Fibroblast of villous mesenchyme (primary cell): ENCODE measurements around the gene STAT5B. TPM values are rescaled to one million over a fixed set of nuclear protein-coding genes. Genes with fewer than 3 reads are reported as not detected.
"Not testable (repeated sequence)": the region's sequence is repeated elsewhere in the genome, so short reads cannot be mapped to it uniquely, and the experiment has no call there.

Experiments
- DNase-seq: peaks from one replicate; pipeline ENCODE4 v3.0.0-alpha.2; 2010; ENCODE audit warnings: low read depth
- H3K4me3 ChIP-seq: 2 replicates; pipeline ENCODE4 v1.5.1; 2011; ENCODE audit warnings: low read depth, mild to moderate bottlenecking, low read length
- total RNA-seq: library from RNA; depleted of rRNA; stranded (reverse); fragments of >200 nt; gene quantifications from 2 replicates; pipeline ENCODE4 v1.2.3, GENCODE V29; 2012
- TF ChIP-seq, protein P1 (sequence below): IDR thresholded peaks from 2 replicates; pipeline ENCODE4 v1.5.1; 2012; ENCODE audit warnings: low read depth, mild to moderate bottlenecking, low read length; ENCODE audit not compliant: insufficient read depth

The STAT5B gene
- total RNA-seq, 1 donor: 38.4 TPM

DNA sequence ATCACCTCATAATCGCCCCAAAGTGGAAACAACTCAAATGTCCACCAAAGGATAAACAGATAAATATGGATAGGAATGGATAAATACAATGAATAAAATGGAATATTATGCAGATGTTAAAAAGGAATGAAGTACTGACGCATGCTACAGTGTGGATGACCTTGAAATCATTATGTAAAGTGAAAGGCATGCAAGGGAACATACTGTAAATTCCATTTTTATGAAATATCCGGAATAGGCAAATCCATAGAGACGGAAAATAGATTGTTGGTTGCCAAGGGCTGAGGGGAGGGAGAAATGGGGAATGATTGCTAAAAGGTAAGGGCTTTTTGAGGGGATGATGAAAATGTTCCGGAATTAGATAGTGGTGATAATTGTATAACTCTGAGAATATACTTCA, 36.0 kb downstream of the STAT5B start:
- no peak for DNase-seq
- H3K4me3 ChIP-seq: no peak overlapping the region
- TF ChIP-seq, protein P1, sequence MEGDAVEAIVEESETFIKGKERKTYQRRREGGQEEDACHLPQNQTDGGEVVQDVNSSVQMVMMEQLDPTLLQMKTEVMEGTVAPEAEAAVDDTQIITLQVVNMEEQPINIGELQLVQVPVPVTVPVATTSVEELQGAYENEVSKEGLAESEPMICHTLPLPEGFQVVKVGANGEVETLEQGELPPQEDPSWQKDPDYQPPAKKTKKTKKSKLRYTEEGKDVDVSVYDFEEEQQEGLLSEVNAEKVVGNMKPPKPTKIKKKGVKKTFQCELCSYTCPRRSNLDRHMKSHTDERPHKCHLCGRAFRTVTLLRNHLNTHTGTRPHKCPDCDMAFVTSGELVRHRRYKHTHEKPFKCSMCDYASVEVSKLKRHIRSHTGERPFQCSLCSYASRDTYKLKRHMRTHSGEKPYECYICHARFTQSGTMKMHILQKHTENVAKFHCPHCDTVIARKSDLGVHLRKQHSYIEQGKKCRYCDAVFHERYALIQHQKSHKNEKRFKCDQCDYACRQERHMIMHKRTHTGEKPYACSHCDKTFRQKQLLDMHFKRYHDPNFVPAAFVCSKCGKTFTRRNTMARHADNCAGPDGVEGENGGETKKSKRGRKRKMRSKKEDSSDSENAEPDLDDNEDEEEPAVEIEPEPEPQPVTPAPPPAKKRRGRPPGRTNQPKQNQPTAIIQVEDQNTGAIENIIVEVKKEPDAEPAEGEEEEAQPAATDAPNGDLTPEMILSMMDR: no peak

DNA sequence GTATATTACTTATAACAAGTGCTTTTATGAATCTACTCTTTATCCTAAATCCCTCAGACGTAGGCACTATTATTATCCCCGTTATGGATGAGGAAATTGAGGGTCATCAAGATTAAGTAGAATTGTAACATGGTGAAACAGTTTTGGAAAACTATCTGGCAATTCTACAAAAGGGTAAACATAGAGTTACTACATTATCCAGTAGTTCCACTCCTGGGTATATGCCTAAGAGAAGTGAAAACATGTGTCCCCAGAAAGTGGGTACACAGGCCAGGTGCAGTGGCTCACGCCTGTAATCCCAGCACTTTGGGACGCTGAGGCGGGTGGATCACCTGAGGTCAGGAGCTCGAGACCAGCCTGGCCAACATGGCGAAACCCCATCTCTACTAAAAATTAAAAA, 36.6 kb downstream of the STAT5B start:
- not testable (repeated sequence) for H3K4me3 ChIP-seq, DNase-seq

DNA sequence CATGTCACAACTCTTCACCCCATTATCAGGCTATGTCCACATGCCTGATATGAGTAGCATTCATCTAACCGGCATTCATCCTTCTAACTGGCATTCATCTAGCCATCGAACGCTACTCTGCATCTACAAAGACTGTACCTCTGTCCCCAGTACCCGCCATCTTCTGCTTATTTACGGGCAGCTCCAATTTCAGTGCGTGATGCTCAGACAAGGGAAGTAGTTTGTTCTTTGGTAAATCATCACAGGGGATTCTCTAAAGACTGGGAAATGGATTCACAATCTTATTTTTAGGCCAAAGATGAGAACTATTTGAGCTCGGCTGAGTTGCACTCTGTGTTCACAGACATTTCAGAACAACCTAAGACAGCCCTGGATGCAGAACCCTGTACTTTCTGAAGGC, 39.4 kb downstream of the STAT5B start:
- TF ChIP-seq, protein P1: no peak
- DNase-seq: no peak
- H3K4me3 ChIP-seq: no peak overlapping the region

DNA sequence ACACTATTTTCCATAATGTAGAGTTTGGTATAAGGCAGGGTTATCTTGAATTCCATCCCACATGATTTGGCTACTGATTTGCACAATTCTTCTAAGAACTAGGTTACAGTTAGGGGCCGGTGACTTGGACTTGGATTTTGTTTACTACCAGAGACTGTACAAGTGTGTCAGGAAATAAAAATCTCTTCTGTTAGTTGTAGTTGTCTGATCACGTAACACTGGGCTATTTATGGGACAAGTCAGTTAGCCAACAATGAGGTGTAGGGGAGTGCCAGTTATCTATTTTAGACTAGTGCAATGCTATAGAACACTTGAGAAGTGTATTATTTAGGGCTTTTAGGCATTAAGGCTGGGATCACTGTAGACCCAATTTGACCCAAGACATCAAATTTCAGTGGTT, 42.2 kb downstream of the STAT5B start:
- no peak overlapping the region for H3K4me3 ChIP-seq
- peak; percentile 50 for DNase-seq
- TF ChIP-seq, protein P1: no peak

DNA sequence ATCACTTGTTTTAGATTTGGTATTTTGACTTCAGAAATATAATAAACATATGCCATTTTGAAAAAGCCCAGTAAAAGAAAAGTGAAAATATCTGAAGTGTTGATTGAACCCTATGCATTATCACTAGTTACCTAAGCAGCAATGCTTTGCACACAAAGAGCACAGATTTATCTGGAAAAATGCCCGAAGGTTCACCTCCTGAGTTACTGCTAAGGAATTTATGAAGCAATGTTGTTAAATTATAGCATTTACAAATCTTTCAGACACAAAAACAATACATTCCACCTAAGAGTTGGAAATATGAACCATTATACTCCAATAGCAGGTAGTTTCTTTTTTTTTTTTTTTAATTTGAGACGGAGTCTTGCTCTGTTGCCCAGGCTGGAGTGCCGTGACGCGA, 43.0 kb downstream of the STAT5B start:
- TF ChIP-seq, protein P1: no peak
- H3K4me3 ChIP-seq: no peak overlapping the region
- peak; percentile 55 for DNase-seq

DNA sequence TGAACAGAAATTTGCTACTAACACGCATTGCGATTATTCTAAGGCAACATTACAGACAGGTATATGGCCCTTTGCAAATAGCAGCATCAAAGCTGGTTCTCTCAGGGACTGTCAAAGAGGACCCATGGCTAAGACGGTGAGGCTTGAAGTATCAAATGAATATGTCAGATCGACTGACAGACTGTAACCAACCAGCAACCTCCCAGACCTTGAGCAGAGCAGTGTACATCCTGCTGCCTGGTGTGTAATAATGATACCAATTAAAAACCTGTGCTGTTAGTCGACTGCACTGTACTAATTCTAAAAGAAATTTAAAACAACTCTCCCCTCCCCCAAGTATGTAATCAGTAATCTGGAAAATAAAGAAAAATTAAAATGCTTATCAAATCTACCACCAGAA, 46.0 kb downstream of the STAT5B start:
- no peak overlapping the region for H3K4me3 ChIP-seq
- DNase-seq: no peak
- TF ChIP-seq, protein P1: no peak

DNA sequence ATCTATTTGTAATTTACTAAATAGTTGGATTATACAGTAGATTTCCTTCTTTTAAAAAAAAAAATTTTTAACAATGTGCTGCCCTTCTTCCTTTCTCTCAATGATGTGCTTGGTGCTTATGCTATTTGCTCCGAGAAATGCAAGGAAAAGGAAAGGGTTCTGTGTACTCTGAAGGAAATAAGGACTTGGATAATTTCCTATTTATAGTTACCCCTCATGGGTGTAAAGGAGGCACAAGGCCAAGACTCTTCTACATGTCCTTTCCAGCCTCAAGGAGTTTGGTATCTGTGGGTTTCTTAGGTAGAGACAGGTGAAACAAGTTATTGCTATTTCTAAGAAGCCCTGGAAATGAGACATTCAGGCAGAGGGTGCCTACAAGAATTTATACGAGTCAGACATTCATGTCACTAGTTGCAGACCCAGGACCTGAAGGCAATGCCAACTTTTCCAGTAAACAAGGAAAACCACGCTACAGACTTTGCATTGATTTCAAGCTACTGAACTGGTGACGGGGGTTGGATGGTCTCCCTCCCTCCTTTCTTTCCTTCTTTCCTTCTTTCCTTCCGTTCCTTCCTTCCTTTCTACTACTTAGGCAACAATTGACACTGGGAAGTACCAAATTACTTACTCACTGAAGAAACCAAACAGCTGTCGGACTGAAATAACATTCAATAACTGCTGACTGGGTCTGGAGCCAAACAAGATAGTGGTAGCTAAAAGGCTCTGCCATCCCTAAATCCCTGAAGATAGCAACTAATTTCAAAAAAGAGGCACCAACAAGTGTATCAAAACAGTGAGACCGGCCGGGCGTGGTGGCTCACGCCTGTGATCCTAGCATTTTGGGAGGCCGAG, 48.1 kb downstream of the STAT5B start:
- DNase-seq: peak; percentile 54
- TF ChIP-seq, protein P1: no peak
- no peak overlapping the region for H3K4me3 ChIP-seq
